K562 (cell line): ENCODE measurements around the gene SDK1. TPM values are rescaled to one million over a fixed set of nuclear protein-coding genes. Genes with fewer than 3 reads are reported as not detected.

Experiments used
- ATAC-seq: fragments of 200-7000 bp; cut with Tn5 transposase; 3 replicates; pipeline ENCODE4 v1.9.1; 2020; ENCODE audit warnings: moderate library complexity
- BruUV-seq: library from RNA; stranded (reverse); fragments of 400-500 nt; replicated peaks from 2 replicates; lab custom pipeline; 2021; lab: Mats Ljungman, UMichigan
- CTCF ChIA-PET: fragments of 300-600 bp; formaldehyde crosslinking; extraction: SDS; loops from one replicate; lab custom pipeline; 2021; ENCODE audit warnings: low intra/inter-chr PET ratio; lab: Yijun Ruan, JAX
- POLR2A ChIA-PET: fragments of 300-600, 350-650 bp; sonication (Branson Sonifier 250); formaldehyde crosslinking; extraction: SDS; loops from one replicate; lab custom pipeline; 2021; ENCODE audit warnings: antibody characterized with exemption, inconsistent platforms; lab: Yijun Ruan, JAX
- DNase-seq, 4 experiments: peaks; one replicate each; pipeline versions ENCODE4 v3.0.0 to v3.0.0-alpha.2; 2011 to 2018; ENCODE audit warnings: low spot score in 3 of 4, mixed read lengths in 3 of 4; ENCODE audit errors: extremely low read depth in 1 of 4
- FAIRE-seq: peaks from 2 replicates; lab custom pipeline; 2011; peaks lifted over from hg19 to GRCh38; lab: Jason Lieb, UNC
- H2AFZ ChIP-seq: 2 replicates; pipeline ENCODE4 v1.6.0; 2011; ENCODE audit warnings: low read depth, low read length, control low read depth, inconsistent platforms
- H3K27ac ChIP-seq: fragments of 200-600 bp; 3 replicates; pipeline ENCODE4 v1.8.0; 2011; ENCODE audit warnings: low read depth, mild to moderate bottlenecking, control low read depth, inconsistent platforms, low read length, moderate library complexity, mixed read lengths; ENCODE audit errors: extremely low read depth
- H3K27me3 ChIP-seq, 2 experiments: fragments of 300-600 bp in 1 of 2; 2 replicates in 1 of 2; 3 replicates in 1 of 2; pipeline versions ENCODE4 v1.6.0 to v1.8.0; 2011; ENCODE audit warnings: inconsistent platforms in 2 of 2, low read length in 2 of 2, mild to moderate bottlenecking in 1 of 2, mixed read lengths in 1 of 2, moderate library complexity in 1 of 2; ENCODE audit not compliant: control insufficient read depth in 2 of 2, insufficient read depth in 2 of 2
- H3K36me3 ChIP-seq: fragments of 300-600 bp; 3 replicates; pipeline ENCODE4 v1.8.0; 2011; ENCODE audit warnings: mild to moderate bottlenecking, low read length, inconsistent platforms; ENCODE audit not compliant: control insufficient read depth, insufficient read depth
- H3K4me1 ChIP-seq, 2 experiments: fragments of 200-600 bp in 1 of 2; replicated peaks in 1 of 2; 2 replicates in 1 of 2; 3 replicates in 1 of 2; pipeline versions ENCODE4 v1.5.1 to v1.8.0; 2011; ENCODE audit warnings: inconsistent platforms in 2 of 2, low read length in 2 of 2, mild to moderate bottlenecking in 1 of 2, mixed read lengths in 1 of 2, moderate library complexity in 1 of 2; ENCODE audit not compliant: control insufficient read depth in 2 of 2, insufficient read depth in 2 of 2
- H3K4me2 ChIP-seq: 2 replicates; pipeline ENCODE4 v1.6.1; 2011; ENCODE audit warnings: low read length, control low read depth, inconsistent platforms, mixed read lengths; ENCODE audit not compliant: insufficient read depth
- H3K4me3 ChIP-seq: fragments of 200-600 bp; sonication (generic), shearing (Covaris generic); 2 replicates; pipeline ENCODE4 v1.5.1; 2016; ENCODE audit warnings: control low read depth, inconsistent platforms
- H3K79me2 ChIP-seq: fragments of 200-600 bp; 3 replicates; pipeline ENCODE4 v1.8.0; 2011; ENCODE audit warnings: low read length, inconsistent platforms; ENCODE audit not compliant: control insufficient read depth, insufficient read depth
- H3K9ac ChIP-seq, 2 experiments: 2 replicates each; pipeline versions ENCODE4 v1.6.0 to v1.6.1; 2011; ENCODE audit warnings: low read depth in 2 of 2, low read length in 2 of 2, control low read depth in 1 of 2, inconsistent platforms in 1 of 2, mild to moderate bottlenecking in 1 of 2, mixed read lengths in 1 of 2; ENCODE audit not compliant: insufficient read depth in 1 of 2
- H3K9me1 ChIP-seq: one replicate; pipeline ENCODE4 v1.6.0; 2011; ENCODE audit warnings: inconsistent platforms, mild to moderate bottlenecking, low read length, moderate library complexity; ENCODE audit not compliant: control insufficient read depth, insufficient read depth
- H3K9me3 ChIP-seq: replicated peaks from 2 replicates; pipeline ENCODE4 v1.5.1; 2011; ENCODE audit warnings: low read depth, low read length, inconsistent platforms; ENCODE audit not compliant: control insufficient read depth, insufficient read depth
- H4K20me1 ChIP-seq: replicated peaks from 2 replicates; pipeline ENCODE4 v1.6.1; 2011; ENCODE audit warnings: low read length, inconsistent platforms, mixed read lengths; ENCODE audit not compliant: control insufficient read depth, insufficient read depth
- CBFA2T2 ChIP-seq: fragments of 450-650 bp; conservative IDR thresholded peaks from 2 replicates; pipeline ENCODE4 v1.6.1; 2017; ENCODE audit warnings: mild to moderate bottlenecking
- E2F3 ChIP-seq: fragments of 250-450 bp; sonication (Bioruptor Pico); IDR thresholded peaks from 2 replicates; pipeline ENCODE4 v1.4.0; 2020; ENCODE audit warnings: mild to moderate bottlenecking
- ELF2 ChIP-seq: fragments of 250-450 bp; sonication (Bioruptor Pico); IDR thresholded peaks from 2 replicates; pipeline ENCODE4 v1.5.0; 2021; ENCODE audit warnings: mild to moderate bottlenecking
- EP300 ChIP-seq: IDR thresholded peaks from 2 replicates; pipeline ENCODE4 v1.6.1; 2012; ENCODE audit warnings: low read length, improper control_type of control experiment
- HMG20A ChIP-seq: fragments of 450-650 bp; formaldehyde crosslinking; conservative IDR thresholded peaks from 2 replicates; pipeline ENCODE4 v1.4.0; 2020; ENCODE audit warnings: mild to moderate bottlenecking, mixed read lengths
- MAFF ChIP-seq: IDR thresholded peaks from 2 replicates; pipeline ENCODE4 v1.6.1; 2012; ENCODE audit warnings: low read length, improper control_type of control experiment
- MAZ ChIP-seq, 2 experiments: fragments of 450-650 bp in 1 of 2; sonication (generic) in 1 of 2; formaldehyde crosslinking; IDR thresholded peaks in 1 of 2; conservative IDR thresholded peaks in 1 of 2; 2 replicates each; pipeline versions ENCODE4 v1.4.0 to v1.5.0; 2020; ENCODE audit warnings: mild to moderate bottlenecking in 1 of 2, missing genetic modification reagents in 1 of 2
- PHF8 ChIP-seq: fragments of 200-600 bp; sonication (generic); IDR thresholded peaks from 2 replicates; pipeline ENCODE4 v1.6.1; 2012; ENCODE audit warnings: mixed run types, mild to moderate bottlenecking, inconsistent platforms, low read length, moderate library complexity, borderline replicate concordance
- PHTF2 ChIP-seq: fragments of 250-450 bp; sonication (Bioruptor Pico); IDR thresholded peaks from 2 replicates; pipeline ENCODE4 v1.5.0; 2021; ENCODE audit warnings: mild to moderate bottlenecking
- SOX6 ChIP-seq: fragments of 450-650 bp; IDR thresholded peaks from 2 replicates; pipeline ENCODE4 v1.6.1; 2014; ENCODE audit warnings: mild to moderate bottlenecking
- THAP7 ChIP-seq: fragments of 250-450 bp; sonication (Bioruptor Pico); IDR thresholded peaks from 2 replicates; pipeline ENCODE4 v1.5.0; 2021
- ZBTB40 ChIP-seq, 2 experiments: fragments of 450-650 bp in 1 of 2; sonication (generic) in 1 of 2; formaldehyde crosslinking in 1 of 2; IDR thresholded peaks; 2 replicates each; pipeline versions ENCODE4 v1.7.1 to v1.9.0; 2016 to 2022; ENCODE audit warnings: inconsistent platforms in 1 of 2, mild to moderate bottlenecking in 1 of 2, missing genetic modification reagents in 1 of 2
- ZBTB8A ChIP-seq: fragments of 450-650 bp; IDR thresholded peaks from 2 replicates; pipeline ENCODE4 v1.6.1; 2018; ENCODE audit warnings: mild to moderate bottlenecking, moderate library complexity; ENCODE audit not compliant: partially characterized antibody
- WGBS: fragments of 100-300 bp; shearing (Covaris generic); methylation state at CpG from one replicate; pipeline ENCODE4 v1.1.6; 2016; ENCODE audit warnings: low coverage, mixed read lengths; ENCODE audit not compliant: insufficient coverage; ENCODE audit errors: missing lambda C conversion rate; 5-methylcytosine and 5-hydroxymethylcytosine counted together
- in situ Hi-C: fragments of 300-500 bp; cut with MboI; formaldehyde crosslinking; loops from 4 replicates; pipeline ENCODE4 v1.15.0; 2018; ENCODE audit warnings: inconsistent platforms, mixed read lengths
- intact Hi-C: fragments of 100-400 bp; cut with micrococcal nuclease; formaldehyde crosslinking; loops from 2 replicates; pipeline ENCODE4 v1.14.2; 2022
- polyA plus RNA-seq, 8 experiments: library from polyadenylated mRNA; depleted of rRNA in 4 of 8; stranded (reverse) in 5 of 8; unstranded in 3 of 8; fragments of >200 nt; fragmentation: Nextera tagmentation in 2 of 8; fragmentation: Illumina TruSeq in 1 of 8; extraction: Ambion mirVana in 2 of 8; extraction: Trizol in 1 of 8; gene quantifications; 2 replicates each; pipeline versions ENCODE4 v1.2.1 to v1.2.3, GENCODE V29; 2011 to 2014; ENCODE audit warnings: inconsistent platforms in 1 of 8, missing spikeins in 1 of 8
- total RNA-seq, 7 experiments: library from RNA; depleted of rRNA in 6 of 7; stranded (reverse); fragments of >200 nt in 6 of 7; fragmentation: Illumina TruSeq in 2 of 7; extraction: Trizol in 2 of 7; gene quantifications; 2 replicates each; pipeline versions ENCODE4 v1.2.1 to v1.2.3, GENCODE V29; 2011 to 2021; ENCODE audit warnings: low replicate concordance in 1 of 7

The SDK1 gene
- total and polyA plus RNA-seq, 9 of the 15 experiments (the other 6 are each of a cell fraction or from before 2014, with no cell fraction given): 0.16 TPM; not detected in 8

- no TSS peak for BruUV-seq
- Histone ChIP-seq H3K9me3 (no peaks in the 10 kb centered on the region), H4K20me1 (no peaks in the 10 kb centered on the region; the same call in 1 of the 2 replicates), H3K9ac (no peak overlapping the region), H3K4me1 (no peaks in the 10 kb centered on the region), H3K79me2 (no peaks in the 10 kb centered on the region), H2AFZ (no peak overlapping the region), H3K27ac (no peak overlapping the region), H3K36me3 (no peaks in the 10 kb centered on the region), H3K4me2 (no peak overlapping the region), H3K27me3 (peaks cover 10 to 74% of the 10 kb centered on the region in 2 experiments; a peak in 4 of 5 replicates), H3K9me1 (no peaks in the 10 kb centered on the region), H3K4me3 (no peak overlapping the region)
- DNase-seq (no peak), ATAC-seq (no peak), FAIRE-seq (no peak)
- in situ Hi-C loops (no loop called here), intact Hi-C loops (no loop called here)
- WGBS: 0% methylated on average over 3 of the region's 6 CpGs
- ChIA-PET POLR2A (no interaction called here), CTCF (no interaction called here)
- TF ChIP-seq EP300 (no peak), MAFF (no peak), ZBTB8A (no peak), ZBTB40 (IDR thresholded peaks at IDR 0.05) (no peak), ZBTB40 (CRISPR knock-in tag; IDR thresholded peaks at IDR 0.05) (no peak), SOX6 (no peak), PHTF2 (CRISPR knock-in tag) (no peak), PHF8 (no peak), MAZ (CRISPR knock-in tag; conservative IDR thresholded peaks at IDR 0.05 in 1 of 2, IDR thresholded peaks at IDR 0.05 in 1 of 2) (no peak), E2F3 (CRISPR knock-in tag) (no peak), ELF2 (CRISPR knock-in tag) (no peak), CBFA2T2 (no peak), HMG20A (CRISPR knock-in tag) (no peak), THAP7 (no peak)
Observed at GRCh38 chr7:4177001-4177400, 875.9 kb downstream of the SDK1 start.
